ENCODE data around the gene FEN1.

- TF ChIP-seq EP300 (IDR thresholded peaks at IDR 0.05) (no peak), POLR2AphosphoS5 (IDR thresholded peaks at IDR 0.05) (no peak)
These were observed 9.9 kb upstream of the FEN1 start for GRCh38 chr11:61782841-61783240.

Measured in gastroesophageal sphincter (tissue), 2 donors.